ENCODE results near the gene XYLT1.

XYLT1 gene

GRCh38 chr16:17296431-17296830 lies 174.3 kb downstream of the XYLT1 start:
- TF ChIP-seq EZH2phosphoT487 (IDR thresholded peaks at IDR 0.05; ENCODE audit: borderline replicate concordance, low read length) (no peak), CTCF (IDR thresholded peaks at IDR 0.05; ENCODE audit: low read depth, low read length, poor library complexity, severe bottlenecking) (no peak)
- H4K20me1 ChIP-seq (ENCODE audit: control insufficient read depth, insufficient read depth, low read depth, low read length), result 0 out of 2 replicates have a peak, but pooled peaks cover 2% of the 10 kb centered on the region
- peaks cover 16% of the 10 kb centered on the region for H3K79me2 ChIP-seq (ENCODE audit: control insufficient read depth, low read length)
- H3K9me2 ChIP-seq (replicated peaks; ENCODE audit: control insufficient read depth, low read length), result no peaks in the 10 kb centered on the region
- H3K27me3 ChIP-seq (ENCODE audit: control insufficient read depth, low read length), result no peaks in the 10 kb centered on the region
- H3K9me3 ChIP-seq (ENCODE audit: control insufficient read depth, insufficient read depth, low read length), result no peaks in the 10 kb centered on the region
- H3K4me1 ChIP-seq (ENCODE audit: control insufficient read depth, low read length), result peaks cover 22% of the 10 kb centered on the region
- H3K27ac ChIP-seq (ENCODE audit: low read depth, low read length), result no peak overlapping the region
- H3K36me3 ChIP-seq (ENCODE audit: control insufficient read depth, low read length), result peaks cover 4% of the 10 kb centered on the region; the same call in 1 of the 2 replicates
- peaks cover 8% of the 10 kb centered on the region for H3F3A ChIP-seq (ENCODE audit: control insufficient read depth, insufficient read depth)
- H3K4me3 ChIP-seq (ENCODE audit: low read length), result no peak overlapping the region
- no peak overlapping the region for H3K4me2 ChIP-seq (ENCODE audit: low read length)

GRCh38 chr16:17295948-17296347 lies 174.8 kb downstream of the XYLT1 start:
- no peak overlapping the region for H3K4me2 ChIP-seq (ENCODE audit: low read length)
- peaks cover 3% of the 10 kb centered on the region for H3F3A ChIP-seq (ENCODE audit: control insufficient read depth, insufficient read depth)
- peaks cover 4% of the 10 kb centered on the region; the same call in 1 of the 2 replicates for H3K36me3 ChIP-seq (ENCODE audit: control insufficient read depth, low read length)
- H3K27me3 ChIP-seq (ENCODE audit: control insufficient read depth, low read length), result no peaks in the 10 kb centered on the region
- TF ChIP-seq EZH2phosphoT487 (IDR thresholded peaks at IDR 0.05; ENCODE audit: borderline replicate concordance, low read length) (no peak), CTCF (IDR thresholded peaks at IDR 0.05; ENCODE audit: low read depth, low read length, poor library complexity, severe bottlenecking) (no peak)
- no peaks in the 10 kb centered on the region for H3K9me2 ChIP-seq (replicated peaks; ENCODE audit: control insufficient read depth, low read length)
- peaks cover 17% of the 10 kb centered on the region for H3K4me1 ChIP-seq (ENCODE audit: control insufficient read depth, low read length)
- H3K79me2 ChIP-seq (ENCODE audit: control insufficient read depth, low read length), result peaks cover 16% of the 10 kb centered on the region
- H3K27ac ChIP-seq (ENCODE audit: low read depth, low read length), result no peak overlapping the region
- 0 out of 2 replicates have a peak, but pooled peaks cover 3% of the 10 kb centered on the region for H4K20me1 ChIP-seq (ENCODE audit: control insufficient read depth, insufficient read depth, low read depth, low read length)
- H3K9me3 ChIP-seq (ENCODE audit: control insufficient read depth, insufficient read depth, low read length), result no peaks in the 10 kb centered on the region
- no peak overlapping the region for H3K4me3 ChIP-seq (ENCODE audit: low read length)

GRCh38 chr16:17294856-17295255 lies 175.9 kb downstream of the XYLT1 start:
- no peak for TF ChIP-seq CTCF (IDR thresholded peaks at IDR 0.05; ENCODE audit: low read depth, low read length, poor library complexity, severe bottlenecking)
- no peak for TF ChIP-seq EZH2phosphoT487 (IDR thresholded peaks at IDR 0.05; ENCODE audit: borderline replicate concordance, low read length)
- Histone ChIP-seq H3K79me2 (ENCODE audit: control insufficient read depth, low read length) (peaks cover 7% of the 10 kb centered on the region), H3K27me3 (ENCODE audit: control insufficient read depth, low read length) (no peaks in the 10 kb centered on the region), H4K20me1 (ENCODE audit: control insufficient read depth, insufficient read depth, low read depth, low read length) (0 out of 2 replicates have a peak, but pooled peaks cover 3% of the 10 kb centered on the region), H3K9me3 (ENCODE audit: control insufficient read depth, insufficient read depth, low read length) (no peaks in the 10 kb centered on the region), H3K27ac (ENCODE audit: low read depth, low read length) (no peak overlapping the region), H3K4me3 (ENCODE audit: low read length) (no peak overlapping the region), H3K9me2 (replicated peaks; ENCODE audit: control insufficient read depth, low read length) (no peaks in the 10 kb centered on the region), H3K4me2 (ENCODE audit: low read length) (no peak overlapping the region), H3F3A (ENCODE audit: control insufficient read depth, insufficient read depth) (no peaks in the 10 kb centered on the region; the same call in 1 of the 2 replicates), H3K4me1 (ENCODE audit: control insufficient read depth, low read length) (peaks cover 6% of the 10 kb centered on the region), H3K36me3 (ENCODE audit: control insufficient read depth, low read length) (no peaks in the 10 kb centered on the region)

All from DOHH2 (cell line).